Dermis blood vessel endothelial cell (primary cell): ENCODE data around the gene GDPD3. TPM values are rescaled to one million over a fixed set of nuclear protein-coding genes. Genes with fewer than 3 reads are reported as not detected.

Experiments used
- total RNA-seq: library from RNA; depleted of rRNA; stranded (reverse); fragments of >200 nt; gene quantifications from 2 replicates; pipeline ENCODE4 v1.2.3, GENCODE V29; 2014

Gene GDPD3
- total RNA-seq, 1 donor from 2014 or later = 2.2 TPM

Other genes starting within 250 kb of the GDPD3 start
- gene SEZ6L2, start 214.0 kb downstream of the GDPD3 start, total RNA-seq = 0.68 and 2.2 TPM in 2 replicates
- 0.47 TPM in 1 of 2 replicates, not detected in the other for gene ASPHD1, start 213.0 kb downstream of the GDPD3 start, total RNA-seq
- 7.7 and 15.7 TPM in 2 replicates for gene KCTD13, start 187.3 kb downstream of the GDPD3 start, total RNA-seq
- gene TMEM219, start 151.5 kb downstream of the GDPD3 start, total RNA-seq = 61.6 and 125 TPM in 2 replicates
- gene TAOK2, start 139.7 kb downstream of the GDPD3 start, total RNA-seq = 159 and 160 TPM in 2 replicates
- gene HIRIP3, start 117.9 kb downstream of the GDPD3 start, total RNA-seq = 6.3 and 9.3 TPM in 2 replicates
- gene INO80E, start 117.3 kb downstream of the GDPD3 start, total RNA-seq = 21.4 and 22.3 TPM in 2 replicates
- gene DOC2A, start 102.5 kb downstream of the GDPD3 start, total RNA-seq = 0.47 and 2.0 TPM in 2 replicates
- not detected in 2 replicates for gene C16orf92, start 90.3 kb downstream of the GDPD3 start, total RNA-seq
- gene TLCD3B, start 82.3 kb downstream of the GDPD3 start, total RNA-seq = 0.47 TPM in 1 of 2 replicates, not detected in the other
- gene ALDOA, start 47.8 kb downstream of the GDPD3 start, total RNA-seq = 286 and 586 TPM in 2 replicates
- 220 and 256 TPM in 2 replicates for gene PPP4C, start 37.5 kb downstream of the GDPD3 start, total RNA-seq
- gene TBX6, start 21.6 kb downstream of the GDPD3 start, total RNA-seq = 0.17 and 0.23 TPM in 2 replicates
- gene YPEL3, start 17.3 kb downstream of the GDPD3 start, total RNA-seq = 25.0 and 28.2 TPM in 2 replicates
- gene MAPK3, start 9.7 kb upstream of the GDPD3 start, total RNA-seq = 38.7 and 60.6 TPM in 2 replicates
- 1.9 and 4.7 TPM in 2 replicates for gene CORO1A, start 70.1 kb upstream of the GDPD3 start, total RNA-seq
- gene BOLA2B, start 80.1 kb upstream of the GDPD3 start, total RNA-seq = 57.5 and 245 TPM in 2 replicates
- gene SLX1A, start 80.3 kb upstream of the GDPD3 start, total RNA-seq = 44.0 and 72.8 TPM in 2 replicates
- 2.6 and 7.1 TPM in 2 replicates for gene SULT1A3, start 85.7 kb upstream of the GDPD3 start, total RNA-seq
- gene NPIPB13, start 134.9 kb upstream of the GDPD3 start, total RNA-seq = 1.1 and 4.3 TPM in 2 replicates
- gene CD2BP2, start 241.8 kb upstream of the GDPD3 start, total RNA-seq = 44.4 and 50.4 TPM in 2 replicates